ENCODE measurements around the gene ESCO1.

Gene ESCO1

GRCh38 chr18:21526463-21526862, 74.0 kb downstream of the ESCO1 start:
- Histone ChIP-seq H3K27me3 (ENCODE audit: control insufficient read depth, insufficient read depth, low read length, poor library complexity, severe bottlenecking) (no peaks in the 10 kb centered on the region), H3K4me3 (ENCODE audit: insufficient read depth, low read depth, low read length) (no peak overlapping the region), H3K27ac (ENCODE audit: insufficient read depth, low read depth, low read length, poor library complexity, severe bottlenecking) (peak overlapping the region; percentile 50), H3K9me3 (ENCODE audit: control insufficient read depth, low read length) (no peaks in the 10 kb centered on the region), H3K4me1 (ENCODE audit: control insufficient read depth, insufficient read depth, low read length) (no peaks in the 10 kb centered on the region), H3K36me3 (ENCODE audit: control insufficient read depth, insufficient read depth, low read length) (peaks cover 28% of the 10 kb centered on the region)
- 97 to 100% methylated on average over 2 of the region's 2 CpGs for WGBS, 2 experiments

GRCh38 chr18:21525916-21526315, 74.6 kb downstream of the ESCO1 start:
- 95 to 98% methylated on average over 2 of the region's 2 CpGs for WGBS, 2 experiments
- Histone ChIP-seq H3K27ac (ENCODE audit: insufficient read depth, low read depth, low read length, poor library complexity, severe bottlenecking) (peak overlapping the region; percentile 55), H3K27me3 (ENCODE audit: control insufficient read depth, insufficient read depth, low read length, poor library complexity, severe bottlenecking) (no peaks in the 10 kb centered on the region), H3K36me3 (ENCODE audit: control insufficient read depth, insufficient read depth, low read length) (peaks cover 32% of the 10 kb centered on the region), H3K4me1 (ENCODE audit: control insufficient read depth, insufficient read depth, low read length) (no peaks in the 10 kb centered on the region), H3K9me3 (ENCODE audit: control insufficient read depth, low read length) (no peaks in the 10 kb centered on the region), H3K4me3 (ENCODE audit: insufficient read depth, low read depth, low read length) (no peak overlapping the region)

GRCh38 chr18:21522530-21522929, 78.0 kb downstream of the ESCO1 start:
- H3K27me3 ChIP-seq (ENCODE audit: control insufficient read depth, insufficient read depth, low read length, poor library complexity, severe bottlenecking), result no peaks in the 10 kb centered on the region

GRCh38 chr18:21513741-21514140, 86.8 kb downstream of the ESCO1 start:
- H3K27ac ChIP-seq (ENCODE audit: insufficient read depth, low read depth, low read length, poor library complexity, severe bottlenecking), result no peak overlapping the region
- no peaks in the 10 kb centered on the region for H3K27me3 ChIP-seq (ENCODE audit: control insufficient read depth, insufficient read depth, low read length, poor library complexity, severe bottlenecking)
- H3K9me3 ChIP-seq (ENCODE audit: control insufficient read depth, low read length), result no peaks in the 10 kb centered on the region
- no peaks in the 10 kb centered on the region for H3K4me1 ChIP-seq (ENCODE audit: control insufficient read depth, insufficient read depth, low read length)
- H3K36me3 ChIP-seq (ENCODE audit: control insufficient read depth, insufficient read depth, low read length), result peaks cover 93% of the 10 kb centered on the region
- WGBS, 2 experiments, result 96 to 98% methylated on average over 5 of the region's 5 CpGs
- no peak overlapping the region for H3K4me3 ChIP-seq (ENCODE audit: insufficient read depth, low read depth, low read length)

More at GRCh38 chr18:21522530-21522929, 78.0 kb downstream of the ESCO1 start:
- WGBS, 2 experiments, result 95 to 96% methylated on average over 6 of the region's 6 CpGs
- Histone ChIP-seq H3K36me3 (ENCODE audit: control insufficient read depth, insufficient read depth, low read length) (peaks cover 58% of the 10 kb centered on the region), H3K4me1 (ENCODE audit: control insufficient read depth, insufficient read depth, low read length) (no peaks in the 10 kb centered on the region), H3K27ac (ENCODE audit: insufficient read depth, low read depth, low read length, poor library complexity, severe bottlenecking) (no peak overlapping the region), H3K4me3 (ENCODE audit: insufficient read depth, low read depth, low read length) (no peak overlapping the region), H3K9me3 (ENCODE audit: control insufficient read depth, low read length) (no peaks in the 10 kb centered on the region)

GRCh38 chr18:21513292-21513691, 87.2 kb downstream of the ESCO1 start:
- Histone ChIP-seq H3K27me3 (ENCODE audit: control insufficient read depth, insufficient read depth, low read length, poor library complexity, severe bottlenecking) (no peaks in the 10 kb centered on the region), H3K4me3 (ENCODE audit: insufficient read depth, low read depth, low read length) (no peak overlapping the region), H3K9me3 (ENCODE audit: control insufficient read depth, low read length) (no peaks in the 10 kb centered on the region), H3K36me3 (ENCODE audit: control insufficient read depth, insufficient read depth, low read length) (peaks cover 92% of the 10 kb centered on the region), H3K27ac (ENCODE audit: insufficient read depth, low read depth, low read length, poor library complexity, severe bottlenecking) (no peak overlapping the region), H3K4me1 (ENCODE audit: control insufficient read depth, insufficient read depth, low read length) (no peaks in the 10 kb centered on the region)
- 98% methylated on average over 2 of the region's 2 CpGs for WGBS, 2 experiments

- Histone ChIP-seq H3K4me1 (ENCODE audit: control insufficient read depth, insufficient read depth, low read length) (no peaks in the 10 kb centered on the region), H3K4me3 (ENCODE audit: insufficient read depth, low read depth, low read length) (no peak overlapping the region), H3K9me3 (ENCODE audit: control insufficient read depth, low read length) (no peaks in the 10 kb centered on the region), H3K27ac (ENCODE audit: insufficient read depth, low read depth, low read length, poor library complexity, severe bottlenecking) (no peak overlapping the region), H3K27me3 (ENCODE audit: control insufficient read depth, insufficient read depth, low read length, poor library complexity, severe bottlenecking) (no peaks in the 10 kb centered on the region), H3K36me3 (ENCODE audit: control insufficient read depth, insufficient read depth, low read length) (peaks cover 97% of the 10 kb centered on the region)
- WGBS, 2 experiments, result 93 to 94% methylated on average over 5 of the region's 5 CpGs
These were observed 91.4 kb downstream of the ESCO1 start for GRCh38 chr18:21509062-21509461.

- no peaks in the 10 kb centered on the region for H3K9me3 ChIP-seq (ENCODE audit: control insufficient read depth, low read length)
- H3K36me3 ChIP-seq (ENCODE audit: control insufficient read depth, insufficient read depth, low read length), result peaks cover 91% of the 10 kb centered on the region
- 91 to 93% methylated on average over 13 of the region's 13 CpGs for WGBS, 2 experiments
- no peak overlapping the region for H3K4me3 ChIP-seq (ENCODE audit: insufficient read depth, low read depth, low read length)
- H3K4me1 ChIP-seq (ENCODE audit: control insufficient read depth, insufficient read depth, low read length), result no peaks in the 10 kb centered on the region
- no peaks in the 10 kb centered on the region for H3K27me3 ChIP-seq (ENCODE audit: control insufficient read depth, insufficient read depth, low read length, poor library complexity, severe bottlenecking)
- no peak overlapping the region for H3K27ac ChIP-seq (ENCODE audit: insufficient read depth, low read depth, low read length, poor library complexity, severe bottlenecking)
These were observed 92.4 kb downstream of the ESCO1 start for GRCh38 chr18:21507913-21508701.

- Histone ChIP-seq H3K27ac (ENCODE audit: insufficient read depth, low read depth, low read length, poor library complexity, severe bottlenecking) (no peak overlapping the region), H3K4me1 (ENCODE audit: control insufficient read depth, insufficient read depth, low read length) (no peaks in the 10 kb centered on the region), H3K4me3 (ENCODE audit: insufficient read depth, low read depth, low read length) (no peak overlapping the region), H3K9me3 (ENCODE audit: control insufficient read depth, low read length) (no peaks in the 10 kb centered on the region), H3K27me3 (ENCODE audit: control insufficient read depth, insufficient read depth, low read length, poor library complexity, severe bottlenecking) (no peaks in the 10 kb centered on the region), H3K36me3 (ENCODE audit: control insufficient read depth, insufficient read depth, low read length) (peaks cover 68% of the 10 kb centered on the region)
- 95 to 97% methylated on average over 7 of the region's 7 CpGs for WGBS, 2 experiments
These were observed 97.8 kb downstream of the ESCO1 start for GRCh38 chr18:21502661-21503060.

GRCh38 chr18:21499997-21500396, 100.5 kb downstream of the ESCO1 start:
- H3K36me3 ChIP-seq (ENCODE audit: control insufficient read depth, insufficient read depth, low read length), result peaks cover 46% of the 10 kb centered on the region
- no peak overlapping the region for H3K4me3 ChIP-seq (ENCODE audit: insufficient read depth, low read depth, low read length)
- no peak overlapping the region for H3K27ac ChIP-seq (ENCODE audit: insufficient read depth, low read depth, low read length, poor library complexity, severe bottlenecking)
- WGBS, 2 experiments, result 91 to 96% methylated on average over 16 of the region's 16 CpGs
- no peaks in the 10 kb centered on the region for H3K27me3 ChIP-seq (ENCODE audit: control insufficient read depth, insufficient read depth, low read length, poor library complexity, severe bottlenecking)
- H3K9me3 ChIP-seq (ENCODE audit: control insufficient read depth, low read length), result no peaks in the 10 kb centered on the region
- no peaks in the 10 kb centered on the region for H3K4me1 ChIP-seq (ENCODE audit: control insufficient read depth, insufficient read depth, low read length)

- H3K36me3 ChIP-seq (ENCODE audit: control insufficient read depth, insufficient read depth, low read length), result peaks cover 33% of the 10 kb centered on the region
- H3K4me1 ChIP-seq (ENCODE audit: control insufficient read depth, insufficient read depth, low read length), result no peaks in the 10 kb centered on the region
- no peak overlapping the region for H3K27ac ChIP-seq (ENCODE audit: insufficient read depth, low read depth, low read length, poor library complexity, severe bottlenecking)
- no peaks in the 10 kb centered on the region for H3K27me3 ChIP-seq (ENCODE audit: control insufficient read depth, insufficient read depth, low read length, poor library complexity, severe bottlenecking)
- H3K4me3 ChIP-seq (ENCODE audit: insufficient read depth, low read depth, low read length), result no peak overlapping the region
- 92 to 93% methylated on average over 12 of the region's 12 CpGs for WGBS, 2 experiments
- no peaks in the 10 kb centered on the region for H3K9me3 ChIP-seq (ENCODE audit: control insufficient read depth, low read length)
These were observed 104.1 kb downstream of the ESCO1 start for GRCh38 chr18:21496277-21496835.

All from ectodermal cell (in vitro differentiated cells).